ENCODE results near the gene HMCN1.

HMCN1 gene

DNA sequence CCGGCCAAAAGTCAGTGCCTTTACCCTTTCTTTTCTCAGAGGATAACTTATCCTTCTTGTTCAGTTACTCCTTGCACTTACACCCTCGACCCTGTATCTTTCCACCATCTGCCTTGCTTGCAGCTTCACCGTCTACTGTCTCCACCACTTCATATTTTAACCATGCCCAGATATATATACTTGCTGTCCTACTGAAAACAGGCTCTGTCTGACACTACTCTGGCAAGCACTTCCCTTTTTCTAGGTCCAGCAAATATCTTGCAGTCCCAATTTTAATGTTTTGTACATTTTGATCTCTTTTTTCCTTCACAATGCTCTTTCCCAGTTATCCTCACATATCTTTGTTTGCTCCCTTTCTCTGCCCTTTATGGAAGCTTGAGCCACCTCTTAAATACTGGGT, 332.2 kb downstream of the HMCN1 start:
- DNase-seq (ENCODE audit: low read depth in 1 of 2, low spot score in 1 of 2) = no peak

DNA sequence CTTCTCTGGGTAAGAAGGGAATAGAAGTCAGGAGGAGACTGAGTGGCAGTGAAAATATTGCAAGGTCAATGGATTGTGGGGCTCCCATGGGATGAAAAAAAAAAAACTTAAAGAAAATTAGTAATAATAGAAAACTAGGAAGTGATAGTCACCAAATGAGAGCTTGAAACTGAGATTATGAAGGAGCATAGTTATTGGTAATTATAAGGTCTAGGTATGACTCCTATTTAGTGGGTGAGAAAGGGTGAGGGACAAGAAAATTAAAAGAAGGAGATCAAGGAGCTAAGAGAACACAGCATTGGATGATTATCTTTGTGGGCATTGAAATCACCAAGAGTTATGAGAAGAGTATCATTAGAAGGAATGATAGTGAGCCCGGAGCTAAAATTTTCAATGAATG, 339.5 kb downstream of the HMCN1 start:
- no peak for DNase-seq (ENCODE audit: low read depth in 1 of 2, low spot score in 1 of 2)

DNA sequence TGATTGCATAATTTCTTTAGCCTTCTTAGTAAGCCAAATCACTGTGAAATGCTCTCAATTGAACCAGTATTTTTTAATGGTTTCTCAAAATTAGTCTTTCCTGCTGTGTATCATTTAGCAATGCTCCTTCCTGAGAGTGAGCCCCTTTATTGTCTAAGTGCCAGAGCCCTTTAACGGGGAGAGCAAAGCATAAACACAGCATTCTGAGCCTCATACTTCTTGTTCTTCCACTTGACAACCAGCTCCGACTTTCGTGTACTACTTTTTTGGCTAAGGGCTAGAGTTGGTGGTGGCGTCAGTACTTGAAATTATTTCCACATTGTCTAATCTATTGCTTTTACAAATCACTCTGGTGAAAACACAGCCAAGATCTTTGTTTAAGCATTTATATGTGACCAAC, 341.8 kb downstream of the HMCN1 start:
- DNase-seq (ENCODE audit: low read depth in 1 of 2, low spot score in 1 of 2) = no peak

DNA sequence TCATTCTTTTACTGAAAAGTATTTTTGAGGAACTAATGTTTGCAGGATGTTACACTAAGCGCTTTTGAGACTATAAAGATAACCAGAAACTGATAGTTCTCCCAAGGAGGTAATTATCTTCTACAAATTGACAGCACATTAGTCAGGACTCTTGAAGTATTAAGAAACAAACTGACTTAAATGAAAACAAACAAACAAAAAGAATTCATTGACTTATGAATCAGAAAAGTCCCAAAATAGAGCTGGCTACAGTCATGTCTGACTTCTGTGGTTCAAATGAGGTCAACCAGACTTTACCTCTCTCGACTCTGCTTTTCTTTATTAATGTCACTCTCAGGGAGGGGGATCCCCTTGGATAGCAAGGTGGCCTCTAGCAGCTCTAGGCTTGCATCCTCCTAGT, 344.1 kb downstream of the HMCN1 start:
- no peak for DNase-seq (ENCODE audit: low read depth in 1 of 2, low spot score in 1 of 2)

DNA sequence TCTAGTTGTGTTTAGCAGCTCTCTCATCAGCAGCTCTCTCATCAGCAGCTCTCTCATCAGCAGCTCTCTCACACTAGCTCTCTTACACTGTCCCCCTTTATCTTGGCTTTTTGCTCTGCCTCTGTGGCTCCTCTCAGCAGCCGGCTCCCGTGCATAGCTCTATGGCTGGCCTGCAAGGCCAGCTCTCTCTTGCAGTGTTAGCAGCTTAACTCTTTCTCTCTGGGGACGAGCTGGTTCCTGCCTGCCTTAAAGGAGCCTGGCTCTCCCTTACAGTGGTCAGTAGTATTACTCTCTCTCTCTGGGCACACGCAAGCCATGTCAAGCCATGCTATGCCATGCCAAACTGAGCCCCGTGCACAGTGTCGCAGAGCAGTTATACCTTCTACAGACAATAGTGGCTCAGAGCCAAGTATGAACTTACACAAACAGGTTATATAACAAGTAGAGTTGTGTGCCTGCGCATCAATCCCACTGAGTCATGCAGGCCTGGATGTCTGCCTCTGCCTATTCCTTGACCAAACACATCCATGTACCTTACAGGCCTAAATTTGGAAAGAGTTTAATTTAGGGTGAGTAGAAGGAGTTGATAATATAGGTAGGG, 345.0 kb downstream of the HMCN1 start:
- no peak for DNase-seq (ENCODE audit: low read depth in 1 of 2, low spot score in 1 of 2)

DNA sequence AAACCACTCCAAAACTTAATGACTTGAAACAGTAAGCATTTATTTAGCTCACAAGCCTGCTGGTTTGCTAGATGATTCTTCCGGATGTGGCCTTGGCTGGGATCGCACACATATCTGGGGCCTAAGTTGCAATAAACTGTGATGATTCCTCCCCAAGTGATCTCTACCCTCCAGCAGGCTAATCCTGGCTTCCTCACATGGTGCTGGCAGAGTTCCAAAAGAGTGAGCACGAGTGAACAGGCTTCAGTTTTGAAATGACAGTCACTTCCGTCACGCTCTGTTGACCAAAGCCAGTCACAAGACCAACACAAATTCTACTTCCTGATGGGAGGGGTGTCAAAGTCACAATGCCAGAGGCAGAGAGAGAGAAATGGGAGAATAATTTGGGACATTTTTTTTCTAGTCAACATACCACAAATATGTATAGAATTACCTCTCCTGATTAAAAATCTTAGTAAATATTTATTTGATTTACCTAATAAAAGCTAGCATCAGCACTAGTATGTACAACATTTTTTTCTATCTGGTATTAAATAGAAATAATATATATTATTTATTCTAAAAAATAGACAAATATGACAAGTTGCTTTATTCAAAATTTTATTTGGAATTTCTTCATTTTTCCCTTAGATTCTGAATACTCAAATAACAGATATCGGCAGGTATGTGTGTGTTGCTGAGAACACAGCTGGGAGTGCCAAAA, 348.2 kb downstream of the HMCN1 start:
- no peak for DNase-seq (ENCODE audit: low read depth in 1 of 2, low spot score in 1 of 2)

DNA sequence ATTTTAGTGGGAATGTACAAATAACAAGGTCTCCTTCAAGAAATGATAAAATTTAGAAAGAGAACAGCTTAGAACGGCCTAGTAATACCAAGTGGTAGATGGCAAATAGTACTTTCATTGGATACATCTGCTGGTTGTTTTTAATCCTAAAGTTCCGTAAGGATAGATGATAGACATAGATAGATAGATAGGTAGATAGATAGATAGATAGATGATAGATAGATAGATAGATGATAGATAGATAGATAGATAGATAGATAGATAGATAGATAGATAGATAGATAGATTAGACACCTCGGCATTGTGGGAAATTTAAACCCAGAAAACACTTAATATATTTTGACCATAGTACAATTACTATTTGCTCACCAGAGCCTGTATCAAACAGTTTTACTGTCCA, 352.4 kb downstream of the HMCN1 start:
- DNase-seq (ENCODE audit: low read depth in 1 of 2, low spot score in 1 of 2) = no peak

DNA sequence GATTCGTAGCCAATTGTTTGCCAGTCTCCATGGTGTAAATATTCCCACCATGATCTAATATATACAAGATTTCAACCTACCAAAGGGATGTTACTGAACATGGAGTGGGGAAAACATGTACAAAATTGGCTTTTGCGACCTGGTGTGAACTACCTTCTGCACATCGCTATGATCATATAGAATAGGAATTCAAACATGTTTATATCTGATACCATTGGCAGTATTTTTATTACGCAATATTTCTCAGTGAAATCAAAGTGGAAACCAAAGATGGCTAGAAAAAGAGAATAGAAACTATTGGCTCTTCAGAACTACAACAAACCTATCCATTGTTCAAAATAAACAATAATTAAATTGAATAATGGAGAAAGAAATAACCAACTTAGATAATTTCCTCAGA, 355.7 kb downstream of the HMCN1 start:
- no peak for DNase-seq (ENCODE audit: low read depth in 1 of 2, low spot score in 1 of 2)

DNA sequence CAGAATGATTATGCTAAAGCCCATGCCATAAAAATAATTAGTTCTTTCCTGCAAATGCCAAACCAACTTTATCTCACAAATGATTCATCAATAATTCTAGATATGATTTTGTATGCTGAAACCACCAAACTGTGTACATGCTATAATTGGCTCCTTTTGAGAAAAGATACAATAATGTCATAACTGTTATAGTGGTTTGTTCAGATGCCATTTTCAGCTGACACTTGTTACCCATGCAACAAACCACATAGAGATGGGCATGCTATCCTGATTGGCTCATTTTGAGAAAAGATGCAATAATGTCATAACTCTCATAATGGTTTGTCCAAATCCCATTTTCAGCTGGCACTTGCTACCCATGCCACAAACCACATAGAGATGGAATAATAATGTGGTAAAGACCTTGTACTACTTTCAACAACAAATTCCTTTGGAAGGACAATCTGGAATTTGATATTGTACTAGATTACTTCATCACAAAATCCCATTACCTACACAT, 357.1 kb downstream of the HMCN1 start:
- no peak for DNase-seq (ENCODE audit: low read depth in 1 of 2, low spot score in 1 of 2)

DNA sequence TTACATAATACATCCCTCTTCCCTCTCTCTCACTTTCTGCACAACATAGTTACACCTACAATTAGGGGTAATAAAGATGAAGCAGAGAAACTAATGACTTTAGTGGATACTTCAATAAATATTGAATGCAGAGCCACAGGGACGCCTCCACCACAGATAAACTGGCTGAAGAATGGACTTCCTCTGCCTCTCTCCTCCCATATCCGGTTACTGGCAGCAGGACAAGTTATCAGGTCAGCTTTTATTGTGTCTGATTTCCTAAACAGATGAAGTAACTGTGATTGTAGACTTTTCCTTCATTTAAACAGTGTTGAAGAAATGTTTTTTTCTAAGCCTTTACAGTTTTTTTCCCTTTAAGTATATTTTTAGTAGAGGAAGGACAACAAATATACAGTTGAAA, 359.2 kb downstream of the HMCN1 start:
- no peak for DNase-seq (ENCODE audit: low read depth in 1 of 2, low spot score in 1 of 2)

DNA sequence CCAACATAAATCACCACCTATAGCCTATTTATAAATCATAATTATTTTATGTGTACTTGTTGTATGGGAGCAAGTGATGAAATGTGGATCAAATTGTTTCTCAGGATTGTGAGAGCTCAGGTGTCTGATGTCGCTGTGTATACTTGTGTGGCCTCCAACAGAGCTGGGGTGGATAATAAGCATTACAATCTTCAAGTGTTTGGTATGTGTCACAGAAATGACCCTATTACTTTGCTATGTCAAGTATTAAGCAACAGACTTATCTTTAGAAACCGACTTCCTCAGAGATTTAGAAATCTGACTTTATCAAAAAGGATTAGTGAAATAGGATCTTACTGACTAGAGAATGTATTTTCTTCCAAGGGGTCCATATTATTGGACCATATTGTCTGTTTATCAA, 360.0 kb downstream of the HMCN1 start:
- no peak for DNase-seq (ENCODE audit: low read depth in 1 of 2, low spot score in 1 of 2)

DNA sequence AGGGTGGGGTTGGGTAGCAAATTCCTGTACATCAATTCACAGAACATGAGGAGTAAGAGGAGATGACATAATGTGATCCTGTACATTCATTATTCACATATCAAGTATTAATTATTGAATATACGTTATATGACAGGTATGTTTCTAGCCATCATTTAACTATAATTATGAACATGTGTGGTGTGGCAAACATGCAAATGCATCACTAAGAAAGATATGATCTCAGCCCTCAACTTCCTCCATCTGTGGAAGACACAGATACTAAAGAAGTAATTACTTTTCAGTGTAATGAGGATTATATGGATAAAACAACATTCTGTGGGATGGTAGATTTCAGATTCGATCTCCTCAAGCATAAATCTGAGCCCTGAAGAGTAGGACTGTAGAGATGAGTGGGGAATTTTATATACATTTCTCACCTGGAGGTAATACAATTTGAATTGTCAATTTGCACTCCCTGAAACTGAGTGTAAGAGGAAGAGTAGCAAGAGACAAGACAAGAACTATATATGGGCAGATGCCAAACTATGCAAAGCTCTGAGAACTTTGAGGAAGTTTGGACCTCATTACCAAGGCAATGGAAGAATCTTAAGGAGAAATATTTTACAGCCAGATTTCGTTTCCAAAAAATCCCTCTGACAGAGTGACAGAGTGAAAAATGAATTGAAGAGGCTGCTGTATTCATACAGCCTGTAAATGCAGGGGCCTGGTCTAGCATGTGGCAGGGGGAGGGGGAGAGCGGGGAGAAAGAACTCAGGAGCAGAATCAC, 365.3 kb downstream of the HMCN1 start:
- DNase-seq (ENCODE audit: low read depth in 1 of 2, low spot score in 1 of 2) = no peak

DNA sequence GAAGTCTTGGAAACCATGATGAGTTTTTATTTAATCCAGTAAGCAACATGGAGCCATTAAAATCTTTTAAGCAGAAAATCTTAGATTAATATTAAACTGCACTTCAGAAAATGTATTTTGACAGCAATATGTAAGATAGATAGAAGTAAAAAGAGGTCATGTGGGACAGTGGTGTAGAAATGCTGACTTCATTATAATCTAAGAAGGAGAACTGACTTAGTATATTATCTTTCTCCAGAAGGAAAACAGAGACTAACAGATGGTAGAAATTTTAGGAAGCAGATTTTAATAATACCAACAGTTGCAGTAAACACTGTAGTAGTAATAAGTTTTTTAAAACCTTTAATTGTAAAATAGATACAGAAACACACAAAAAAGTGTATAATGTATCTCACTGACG, 367.9 kb downstream of the HMCN1 start:
- DNase-seq (ENCODE audit: low read depth in 1 of 2, low spot score in 1 of 2) = no peak

DNA sequence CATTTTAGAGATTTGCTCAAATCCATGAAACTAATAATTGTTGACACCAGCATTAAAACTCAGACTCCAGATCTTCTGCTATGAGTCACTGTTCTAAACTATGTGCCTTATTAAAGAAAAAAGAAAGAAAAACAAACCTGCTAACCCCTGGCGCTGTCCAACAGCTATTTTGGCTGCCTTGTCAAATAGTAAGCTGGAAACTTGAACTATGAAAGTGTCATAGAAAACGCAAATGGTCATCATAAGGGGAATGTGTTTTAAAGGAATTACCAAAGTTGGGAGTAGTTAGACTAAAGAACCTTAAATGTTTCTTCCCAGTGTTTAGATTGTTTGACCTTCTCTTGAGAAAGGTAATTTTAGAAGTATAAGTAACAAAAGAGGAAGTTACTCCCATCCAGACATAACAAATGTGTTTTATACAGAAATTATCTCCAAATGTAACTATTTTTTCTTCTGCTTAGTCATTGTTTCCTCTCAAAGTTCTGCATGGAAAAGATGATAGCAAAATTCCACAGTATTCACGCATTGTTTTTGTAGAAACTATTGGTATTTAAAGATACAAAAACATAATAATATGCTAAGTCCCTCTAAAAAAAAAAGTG, 368.5 kb downstream of the HMCN1 start:
- no peak for DNase-seq (ENCODE audit: low read depth in 1 of 2, low spot score in 1 of 2)

DNA sequence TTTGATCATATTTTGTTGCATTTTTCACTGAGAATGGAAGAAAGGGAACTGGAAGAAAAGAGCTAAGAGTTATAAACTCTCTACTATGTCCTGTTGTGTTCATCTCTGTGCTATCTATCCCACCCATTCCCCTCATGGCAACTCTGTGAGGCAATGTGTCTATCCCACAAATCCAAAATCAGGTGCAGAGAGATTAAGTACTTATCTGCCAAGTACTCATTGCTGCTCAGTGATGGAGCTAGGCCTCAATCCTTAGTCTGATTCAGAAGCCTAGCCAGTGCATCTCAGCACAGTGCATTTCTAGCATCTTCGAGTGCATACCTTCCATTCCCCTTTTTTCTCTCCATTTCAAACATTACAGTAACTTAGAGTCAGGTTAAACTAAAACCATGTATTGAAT, 370.3 kb downstream of the HMCN1 start:
- DNase-seq (ENCODE audit: low read depth in 1 of 2, low spot score in 1 of 2) = no peak

DNA sequence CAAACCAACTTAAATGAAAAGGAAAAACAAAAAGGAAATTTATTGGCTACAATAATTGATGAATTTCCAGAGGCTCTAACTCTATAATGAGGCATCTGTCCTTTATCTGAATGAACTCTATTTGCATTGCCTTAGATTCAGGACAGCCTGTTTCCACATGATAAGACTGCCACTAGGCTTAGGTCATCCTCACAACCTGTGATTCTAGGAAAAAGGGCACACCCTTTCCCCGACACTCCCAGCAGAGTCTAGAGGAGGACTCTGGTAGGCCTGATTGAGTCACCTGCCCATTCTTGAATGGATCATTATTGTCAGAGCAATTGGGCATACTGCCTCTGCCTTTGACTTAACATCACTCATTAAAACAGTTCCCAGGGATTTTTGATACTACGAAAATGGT, 378.1 kb downstream of the HMCN1 start:
- DNase-seq (ENCODE audit: low read depth in 1 of 2, low spot score in 1 of 2) = no peak

DNA sequence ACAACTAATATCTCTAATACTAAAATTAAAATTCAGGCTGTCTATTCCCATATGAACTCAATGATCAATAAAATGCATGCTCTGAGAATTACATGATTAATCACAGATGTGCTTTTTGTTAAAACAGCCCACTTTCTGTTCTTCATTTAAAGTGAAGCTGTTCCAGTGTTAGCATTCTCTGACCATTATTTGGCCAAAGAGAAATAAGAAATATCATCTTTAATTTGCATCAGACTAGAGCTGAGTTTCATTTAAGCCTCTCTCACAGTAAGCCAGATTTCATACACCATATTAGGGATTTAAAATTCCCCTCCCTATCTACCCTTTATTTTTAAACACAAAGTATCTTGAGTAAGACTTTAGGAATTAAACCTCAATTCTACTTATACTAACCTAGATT, 379.3 kb downstream of the HMCN1 start:
- DNase-seq (ENCODE audit: low read depth in 1 of 2, low spot score in 1 of 2) = no peak

DNA sequence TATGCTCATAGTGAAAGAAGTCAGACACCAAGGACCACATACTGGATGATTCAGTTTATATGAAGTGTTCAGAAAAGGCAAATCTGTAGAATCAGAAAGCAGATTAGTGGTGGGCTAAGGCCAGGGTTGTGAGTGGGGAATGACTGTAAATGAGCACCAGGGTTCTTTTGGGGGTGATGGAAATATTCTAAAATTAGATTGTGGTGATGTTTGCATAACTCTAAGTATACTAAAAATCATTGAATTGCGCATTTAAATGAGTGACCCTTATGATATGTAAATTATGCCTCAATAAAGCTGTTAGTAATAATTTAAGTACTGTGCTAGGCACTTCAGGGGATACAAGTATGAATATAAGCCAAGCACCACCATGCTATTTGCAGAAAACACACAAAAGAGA, 384.5 kb downstream of the HMCN1 start:
- no peak for DNase-seq (ENCODE audit: low read depth in 1 of 2, low spot score in 1 of 2)

DNA sequence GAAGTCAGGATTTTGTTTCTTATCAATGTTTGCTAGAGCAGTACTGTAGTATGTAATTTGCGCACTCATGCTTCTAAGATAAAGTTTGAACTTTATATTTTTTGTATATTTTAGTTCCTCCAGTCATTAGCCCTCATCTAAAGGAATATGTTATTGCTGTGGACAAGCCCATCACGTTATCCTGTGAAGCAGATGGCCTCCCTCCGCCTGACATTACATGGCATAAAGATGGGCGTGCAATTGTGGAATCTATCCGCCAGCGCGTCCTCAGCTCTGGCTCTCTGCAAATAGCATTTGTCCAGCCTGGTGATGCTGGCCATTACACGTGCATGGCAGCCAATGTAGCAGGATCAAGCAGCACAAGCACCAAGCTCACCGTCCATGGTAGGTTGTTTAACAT, 388.6 kb downstream of the HMCN1 start:
- DNase-seq (ENCODE audit: low read depth in 1 of 2, low spot score in 1 of 2) = no peak

DNA sequence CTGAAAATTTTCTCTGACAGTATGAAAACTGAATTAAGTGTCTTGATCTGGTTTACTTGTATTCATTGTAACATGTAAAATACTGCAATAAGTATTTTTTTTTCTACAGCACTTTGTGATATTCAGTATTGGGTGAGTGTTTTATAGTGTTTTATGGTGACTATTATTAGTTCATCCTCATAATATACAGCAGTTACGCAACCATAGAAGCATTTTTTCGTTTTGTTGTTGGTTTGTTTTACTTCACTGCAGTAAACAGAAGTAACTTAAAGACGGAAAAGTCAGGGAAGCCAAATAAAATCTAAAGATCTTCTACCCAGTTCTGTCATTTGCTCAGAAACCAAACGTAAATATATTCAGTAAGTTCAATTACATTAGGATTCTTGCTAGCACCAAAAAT, 390.8 kb downstream of the HMCN1 start:
- DNase-seq (ENCODE audit: low read depth in 1 of 2, low spot score in 1 of 2) = no peak

DNA sequence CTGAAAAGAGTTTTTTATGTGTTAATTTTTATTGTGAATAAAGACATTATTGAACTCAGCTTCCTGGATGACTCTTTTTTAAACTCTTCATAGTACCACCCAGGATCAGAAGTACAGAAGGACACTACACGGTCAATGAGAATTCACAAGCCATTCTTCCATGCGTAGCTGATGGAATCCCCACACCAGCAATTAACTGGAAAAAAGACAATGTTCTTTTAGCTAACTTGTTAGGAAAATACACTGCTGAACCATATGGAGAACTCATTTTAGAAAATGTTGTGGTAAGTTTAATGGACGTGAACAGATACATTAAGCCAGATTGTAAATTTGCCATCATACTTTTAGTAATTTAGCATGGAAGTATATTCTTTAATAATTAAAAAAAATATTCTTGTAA, 391.3 kb downstream of the HMCN1 start:
- no peak for DNase-seq (ENCODE audit: low read depth in 1 of 2, low spot score in 1 of 2)

DNA sequence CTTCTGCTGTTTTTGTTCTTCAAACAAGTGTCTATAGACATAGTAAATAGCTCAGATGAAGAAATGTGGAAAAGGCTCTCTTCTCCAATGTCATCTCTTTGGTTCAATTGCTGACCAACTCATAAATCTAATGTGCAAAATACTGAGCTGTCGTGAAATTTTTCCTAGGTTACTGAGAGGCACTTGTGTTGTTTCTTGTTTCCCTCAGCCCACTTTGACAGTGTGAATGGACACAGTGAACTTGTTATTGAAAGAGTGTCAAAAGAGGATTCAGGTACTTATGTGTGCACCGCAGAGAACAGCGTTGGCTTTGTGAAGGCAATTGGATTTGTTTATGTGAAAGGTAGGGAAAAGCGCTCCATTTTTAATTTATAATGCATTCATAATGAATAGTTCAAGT, 395.6 kb downstream of the HMCN1 start:
- DNase-seq (ENCODE audit: low read depth in 1 of 2, low spot score in 1 of 2) = no peak
